SK-N-SH (cell line): Measurements from ENCODE around the gene GLRX5. TPM values are rescaled to one million over a fixed set of nuclear protein-coding genes. Genes with fewer than 3 reads are reported as not detected.
"Not testable (repeated sequence)": the region's sequence is repeated elsewhere in the genome, so short reads cannot be mapped to it uniquely, and the experiment has no call there.

Experiments used
- CTCF ChIA-PET: fragments of 300-600, 350-600 bp; formaldehyde crosslinking; extraction: SDS; loops from one replicate; lab custom pipeline; 2021; lab: Yijun Ruan, JAX
- POLR2A ChIA-PET: fragments of 350-600 bp; sonication (Branson Sonifier 250); formaldehyde crosslinking; extraction: SDS; loops from one replicate; lab custom pipeline; 2020; ENCODE audit warnings: antibody characterized with exemption, inconsistent platforms; lab: Yijun Ruan, JAX
- DNase-seq: peaks from one replicate; pipeline ENCODE4 v3.0.0; 2012
- H2AFZ ChIP-seq: fragments of 200-600 bp; sonication (generic); 2 replicates; pipeline ENCODE4 v1.8.1; 2016; ENCODE audit warnings: antibody characterized with exemption, mild to moderate bottlenecking, low read depth
- H3F3A ChIP-seq: fragments of 200-600 bp; sonication (generic); replicated peaks from 2 replicates; pipeline ENCODE3; 2016; ENCODE audit warnings: antibody characterized with exemption, mild to moderate bottlenecking; ENCODE audit not compliant: insufficient read depth
- H3K27ac ChIP-seq, 2 experiments: fragments of 200-500 bp in 1 of 2; fragments of 200-600 bp in 1 of 2; sonication (Bioruptor generic) in 1 of 2; sonication (generic), shearing (Covaris generic) in 1 of 2; 2 replicates each; pipeline versions ENCODE4 v1.5.1 to v1.6.1; 2014 to 2016; ENCODE audit warnings: low read depth in 2 of 2, inconsistent platforms in 1 of 2, low read length in 1 of 2, mild to moderate bottlenecking in 1 of 2, mixed read lengths in 1 of 2
- H3K27me3 ChIP-seq: fragments of 200-600 bp; sonication (generic), shearing (Covaris generic); 2 replicates; pipeline ENCODE4 v1.6.1; 2016; ENCODE audit warnings: mixed run types; ENCODE audit not compliant: insufficient read depth
- H3K36me3 ChIP-seq, 2 experiments: fragments of 200-500 bp in 1 of 2; fragments of 200-600 bp in 1 of 2; sonication (Bioruptor generic) in 1 of 2; sonication (generic) in 1 of 2; replicated peaks in 1 of 2; 2 replicates each; pipeline versions ENCODE3 to v1.5.1; 2014 to 2016; ENCODE audit warnings: low read length in 1 of 2, mild to moderate bottlenecking in 1 of 2; ENCODE audit not compliant: insufficient read depth in 2 of 2, control insufficient read depth in 1 of 2
- H3K4me1 ChIP-seq, 2 experiments: fragments of 200-500 bp in 1 of 2; fragments of 200-600 bp in 1 of 2; sonication (Bioruptor generic) in 1 of 2; sonication (generic), shearing (Covaris generic) in 1 of 2; 2 replicates each; pipeline versions ENCODE4 v1.5.1 to v1.6.1; 2014 to 2016; ENCODE audit warnings: low read depth in 1 of 2, low read length in 1 of 2, mixed run types in 1 of 2; ENCODE audit not compliant: insufficient read depth in 2 of 2, control insufficient read depth in 1 of 2
- H3K4me2 ChIP-seq: fragments of 200-600 bp; sonication (generic), shearing (Covaris generic); 2 replicates; pipeline ENCODE4 v1.6.1; 2017; ENCODE audit warnings: mixed run types
- H3K4me3 ChIP-seq, 2 experiments: fragments of 200-500 bp in 1 of 2; fragments of 200-600 bp in 1 of 2; sonication (Bioruptor generic) in 1 of 2; sonication (generic), shearing (Covaris generic) in 1 of 2; 2 replicates each; pipeline versions ENCODE4 v1.5.1 to v1.8.1; 2014 to 2016; ENCODE audit warnings: low read depth in 2 of 2, inconsistent platforms in 1 of 2, low read length in 1 of 2, mild to moderate bottlenecking in 1 of 2, mixed read lengths in 1 of 2, moderate library complexity in 1 of 2
- H3K79me2 ChIP-seq: fragments of 200-600 bp; sonication (generic); 2 replicates; pipeline ENCODE4 v1.8.1; 2017; ENCODE audit warnings: mild to moderate bottlenecking; ENCODE audit not compliant: insufficient read depth
- H3K9ac ChIP-seq: fragments of 200-600 bp; sonication (generic); 2 replicates; pipeline ENCODE4 v1.6.1; 2017; ENCODE audit warnings: mixed run types
- H3K9me2 ChIP-seq: fragments of 200-600 bp; sonication (generic); 2 replicates; pipeline ENCODE4 v1.6.1; 2017; ENCODE audit warnings: mixed run types
- H3K9me3 ChIP-seq: fragments of 200-600 bp; sonication (generic); 2 replicates; pipeline ENCODE4 v1.6.1; 2017; ENCODE audit warnings: mixed run types, mild to moderate bottlenecking, moderate library complexity
- H4K20me1 ChIP-seq: fragments of 200-600 bp; sonication (generic); 2 replicates; pipeline ENCODE4 v1.6.1; 2017; ENCODE audit warnings: mild to moderate bottlenecking, mixed run types; ENCODE audit not compliant: insufficient read depth
- EZH2phosphoT487 ChIP-seq: fragments of 200-600 bp; sonication (generic); IDR thresholded peaks from 2 replicates; pipeline ENCODE4 v1.6.1; 2017; ENCODE audit warnings: low read depth, mixed run types, mild to moderate bottlenecking, antibody characterized with exemption, moderate library complexity, borderline replicate concordance
- FOXM1 ChIP-seq: IDR thresholded peaks from 2 replicates; pipeline ENCODE4 v1.4.0; 2012; ENCODE audit warnings: low read depth, mild to moderate bottlenecking
- GABPA ChIP-seq: IDR thresholded peaks from 2 replicates; pipeline ENCODE4 v1.4.0; 2012; ENCODE audit warnings: low read depth, mild to moderate bottlenecking
- GATA2 ChIP-seq: sonication (generic); formaldehyde crosslinking; IDR thresholded peaks from 2 replicates; pipeline ENCODE4 v1.5.0; 2020; ENCODE audit warnings: mild to moderate bottlenecking, missing genetic modification reagents
- JUND ChIP-seq: IDR thresholded peaks from 2 replicates; pipeline ENCODE4 v1.4.0; 2012
- MAX ChIP-seq: IDR thresholded peaks from 2 replicates; pipeline ENCODE4 v1.4.0; 2012; ENCODE audit warnings: low read depth
- RAD21 ChIP-seq: IDR thresholded peaks from 2 replicates; pipeline ENCODE4 v1.6.1; 2012; ENCODE audit warnings: mild to moderate bottlenecking, low read length
- SMC3 ChIP-seq: IDR thresholded peaks from 2 replicates; pipeline ENCODE4 v1.6.1; 2012; ENCODE audit warnings: low read depth, low read length, improper control_type of control experiment
- TCF12 ChIP-seq: IDR thresholded peaks from 2 replicates; pipeline ENCODE4 v1.4.0; 2012
- TEAD4 ChIP-seq: IDR thresholded peaks from 2 replicates; pipeline ENCODE4 v1.4.0; 2012; ENCODE audit warnings: mild to moderate bottlenecking, borderline replicate concordance; ENCODE audit not compliant: insufficient read depth
- USF1 ChIP-seq: IDR thresholded peaks from 2 replicates; pipeline ENCODE4 v1.4.0; 2012; ENCODE audit warnings: low read depth, borderline replicate concordance
- WGBS: methylation state at CpG from one replicate; pipeline ENCODE4 v1.1.6; 2017; ENCODE audit warnings: low lambda C conversion rate; 5-methylcytosine and 5-hydroxymethylcytosine counted together
- polyA plus RNA-seq, 3 experiments: library from polyadenylated mRNA; depleted of rRNA; stranded (reverse); fragments of >200 nt; gene quantifications; 2 replicates each; pipeline ENCODE4 v1.2.3, GENCODE V29; 2012
- TF ChIP-seq, protein P1 (sequence below): IDR thresholded peaks from 2 replicates; pipeline ENCODE4 v1.4.0; 2012; ENCODE audit warnings: low read depth, borderline replicate concordance
- TF ChIP-seq, protein P2 (sequence below): IDR thresholded peaks from 2 replicates; pipeline ENCODE4; 2012
- TF ChIP-seq, protein P3 (sequence below): fragments of 200-600 bp; sonication (generic); IDR thresholded peaks from 2 replicates; pipeline ENCODE4 v1.6.1; 2017; ENCODE audit warnings: antibody characterized with exemption, mild to moderate bottlenecking, moderate library complexity

Gene GLRX5
- polyA plus RNA-seq, 1 of the 3 experiments (the other 2 are of a cell fraction): 29.1 TPM

GRCh38 chr14:95583836-95584617 lies 49.2 kb downstream of the GLRX5 start:
- WGBS: 29% methylated on average over 8 of the region's 8 CpGs
- H3K36me3 ChIP-seq, H2AFZ ChIP-seq, H3K4me1 ChIP-seq, POLR2A ChIA-PET, H3K27ac ChIP-seq, H3K4me2 ChIP-seq, H3K79me2 ChIP-seq, H3K27me3 ChIP-seq, DNase-seq, H3K4me3 ChIP-seq, H3K9ac ChIP-seq, CTCF ChIA-PET, H3K9me2 ChIP-seq, H4K20me1 ChIP-seq, H3F3A ChIP-seq, H3K9me3 ChIP-seq: not testable (repeated sequence)

DNA sequence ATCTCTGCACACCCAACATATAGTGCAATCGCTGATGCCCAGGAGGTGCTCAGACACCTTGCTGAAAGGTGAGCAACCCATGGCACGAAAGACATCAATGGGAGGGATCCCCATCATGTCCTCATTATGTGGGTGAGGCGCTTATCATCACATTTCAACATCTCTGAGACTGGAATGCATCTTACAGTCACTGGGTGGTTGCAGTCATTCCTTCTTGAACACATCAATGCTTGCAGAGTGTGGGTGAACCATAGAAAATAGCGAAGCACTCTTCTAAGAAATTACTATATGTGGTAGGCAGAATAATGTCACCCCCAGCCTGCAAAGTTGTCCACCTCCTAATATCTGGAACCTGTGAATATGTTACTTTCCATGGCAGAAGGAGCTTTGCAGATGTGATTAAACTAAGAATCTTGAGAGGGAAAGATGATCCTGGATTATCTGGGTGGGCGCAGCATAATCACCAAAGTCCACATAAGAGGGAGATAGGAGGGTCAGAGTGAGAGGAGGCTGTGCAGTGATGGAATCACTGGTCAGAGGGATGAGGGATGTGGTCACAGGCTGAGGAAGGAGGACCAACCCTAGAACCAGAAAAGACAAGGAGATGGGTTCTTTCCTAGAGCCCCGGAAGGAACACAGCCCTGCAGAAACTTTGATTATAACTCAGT lies 51.2 kb downstream of the GLRX5 start:
- Histone ChIP-seq H3K9ac (no peak overlapping the region), H3K4me2 (no peak overlapping the region), H3K9me3 (no peaks in the 10 kb centered on the region), H4K20me1 (no peaks in the 10 kb centered on the region), H3K36me3 (no peaks in the 10 kb centered on the region), H3K4me1 (no peaks in the 10 kb centered on the region), H3K27me3 (no peaks in the 10 kb centered on the region), H3K27ac (no peak overlapping the region), H3K9me2 (no peaks in the 10 kb centered on the region), H3K79me2 (no peaks in the 10 kb centered on the region), H3F3A (no peaks in the 10 kb centered on the region), H3K4me3 (no peak overlapping the region), H2AFZ (no peak overlapping the region)
- ChIA-PET CTCF (no interaction called here), POLR2A (no interaction called here)
- 26% methylated on average over 6 of the region's 6 CpGs for WGBS
- no peak for DNase-seq
- TF ChIP-seq EZH2phosphoT487: no peak
- TF ChIP-seq GABPA: no peak
- no peak for TF ChIP-seq MAX
- TF ChIP-seq, protein P1, sequence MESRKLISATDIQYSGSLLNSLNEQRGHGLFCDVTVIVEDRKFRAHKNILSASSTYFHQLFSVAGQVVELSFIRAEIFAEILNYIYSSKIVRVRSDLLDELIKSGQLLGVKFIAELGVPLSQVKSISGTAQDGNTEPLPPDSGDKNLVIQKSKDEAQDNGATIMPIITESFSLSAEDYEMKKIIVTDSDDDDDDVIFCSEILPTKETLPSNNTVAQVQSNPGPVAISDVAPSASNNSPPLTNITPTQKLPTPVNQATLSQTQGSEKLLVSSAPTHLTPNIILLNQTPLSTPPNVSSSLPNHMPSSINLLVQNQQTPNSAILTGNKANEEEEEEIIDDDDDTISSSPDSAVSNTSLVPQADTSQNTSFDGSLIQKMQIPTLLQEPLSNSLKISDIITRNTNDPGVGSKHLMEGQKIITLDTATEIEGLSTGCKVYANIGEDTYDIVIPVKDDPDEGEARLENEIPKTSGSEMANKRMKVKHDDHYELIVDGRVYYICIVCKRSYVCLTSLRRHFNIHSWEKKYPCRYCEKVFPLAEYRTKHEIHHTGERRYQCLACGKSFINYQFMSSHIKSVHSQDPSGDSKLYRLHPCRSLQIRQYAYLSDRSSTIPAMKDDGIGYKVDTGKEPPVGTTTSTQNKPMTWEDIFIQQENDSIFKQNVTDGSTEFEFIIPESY: no peak
- no peak for TF ChIP-seq TEAD4
- no peak for TF ChIP-seq FOXM1
- TF ChIP-seq JUND: no peak
- no peak for TF ChIP-seq GATA2 (CRISPR knock-in tag)
- no peak for TF ChIP-seq USF1
- TF ChIP-seq TCF12: no peak
- no peak for TF ChIP-seq SMC3
- TF ChIP-seq, protein P2, sequence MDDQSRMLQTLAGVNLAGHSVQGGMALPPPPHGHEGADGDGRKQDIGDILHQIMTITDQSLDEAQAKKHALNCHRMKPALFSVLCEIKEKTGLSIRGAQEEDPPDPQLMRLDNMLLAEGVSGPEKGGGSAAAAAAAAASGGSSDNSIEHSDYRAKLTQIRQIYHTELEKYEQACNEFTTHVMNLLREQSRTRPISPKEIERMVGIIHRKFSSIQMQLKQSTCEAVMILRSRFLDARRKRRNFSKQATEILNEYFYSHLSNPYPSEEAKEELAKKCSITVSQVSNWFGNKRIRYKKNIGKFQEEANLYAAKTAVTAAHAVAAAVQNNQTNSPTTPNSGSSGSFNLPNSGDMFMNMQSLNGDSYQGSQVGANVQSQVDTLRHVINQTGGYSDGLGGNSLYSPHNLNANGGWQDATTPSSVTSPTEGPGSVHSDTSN: no peak
- no peak for TF ChIP-seq RAD21
- TF ChIP-seq, protein P3, sequence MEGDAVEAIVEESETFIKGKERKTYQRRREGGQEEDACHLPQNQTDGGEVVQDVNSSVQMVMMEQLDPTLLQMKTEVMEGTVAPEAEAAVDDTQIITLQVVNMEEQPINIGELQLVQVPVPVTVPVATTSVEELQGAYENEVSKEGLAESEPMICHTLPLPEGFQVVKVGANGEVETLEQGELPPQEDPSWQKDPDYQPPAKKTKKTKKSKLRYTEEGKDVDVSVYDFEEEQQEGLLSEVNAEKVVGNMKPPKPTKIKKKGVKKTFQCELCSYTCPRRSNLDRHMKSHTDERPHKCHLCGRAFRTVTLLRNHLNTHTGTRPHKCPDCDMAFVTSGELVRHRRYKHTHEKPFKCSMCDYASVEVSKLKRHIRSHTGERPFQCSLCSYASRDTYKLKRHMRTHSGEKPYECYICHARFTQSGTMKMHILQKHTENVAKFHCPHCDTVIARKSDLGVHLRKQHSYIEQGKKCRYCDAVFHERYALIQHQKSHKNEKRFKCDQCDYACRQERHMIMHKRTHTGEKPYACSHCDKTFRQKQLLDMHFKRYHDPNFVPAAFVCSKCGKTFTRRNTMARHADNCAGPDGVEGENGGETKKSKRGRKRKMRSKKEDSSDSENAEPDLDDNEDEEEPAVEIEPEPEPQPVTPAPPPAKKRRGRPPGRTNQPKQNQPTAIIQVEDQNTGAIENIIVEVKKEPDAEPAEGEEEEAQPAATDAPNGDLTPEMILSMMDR: no peak

GRCh38 chr14:95591182-95591581 lies 56.3 kb downstream of the GLRX5 start:
- H3K4me1 ChIP-seq, H3K27ac ChIP-seq, H3K4me2 ChIP-seq, H3K79me2 ChIP-seq, H3K36me3 ChIP-seq, POLR2A ChIA-PET, H3K27me3 ChIP-seq, DNase-seq, H2AFZ ChIP-seq, H3K9me3 ChIP-seq, H3F3A ChIP-seq, CTCF ChIA-PET, H3K9me2 ChIP-seq, H3K4me3 ChIP-seq, H3K9ac ChIP-seq, H4K20me1 ChIP-seq: not testable (repeated sequence)
- 36% methylated on average over 3 of the region's 3 CpGs for WGBS
